ENCODE measurements around the gene MAJIN.
A peak's percentile ranks its signal among the peaks of the same experiment; 100 is the strongest.

Gene MAJIN

DNA sequence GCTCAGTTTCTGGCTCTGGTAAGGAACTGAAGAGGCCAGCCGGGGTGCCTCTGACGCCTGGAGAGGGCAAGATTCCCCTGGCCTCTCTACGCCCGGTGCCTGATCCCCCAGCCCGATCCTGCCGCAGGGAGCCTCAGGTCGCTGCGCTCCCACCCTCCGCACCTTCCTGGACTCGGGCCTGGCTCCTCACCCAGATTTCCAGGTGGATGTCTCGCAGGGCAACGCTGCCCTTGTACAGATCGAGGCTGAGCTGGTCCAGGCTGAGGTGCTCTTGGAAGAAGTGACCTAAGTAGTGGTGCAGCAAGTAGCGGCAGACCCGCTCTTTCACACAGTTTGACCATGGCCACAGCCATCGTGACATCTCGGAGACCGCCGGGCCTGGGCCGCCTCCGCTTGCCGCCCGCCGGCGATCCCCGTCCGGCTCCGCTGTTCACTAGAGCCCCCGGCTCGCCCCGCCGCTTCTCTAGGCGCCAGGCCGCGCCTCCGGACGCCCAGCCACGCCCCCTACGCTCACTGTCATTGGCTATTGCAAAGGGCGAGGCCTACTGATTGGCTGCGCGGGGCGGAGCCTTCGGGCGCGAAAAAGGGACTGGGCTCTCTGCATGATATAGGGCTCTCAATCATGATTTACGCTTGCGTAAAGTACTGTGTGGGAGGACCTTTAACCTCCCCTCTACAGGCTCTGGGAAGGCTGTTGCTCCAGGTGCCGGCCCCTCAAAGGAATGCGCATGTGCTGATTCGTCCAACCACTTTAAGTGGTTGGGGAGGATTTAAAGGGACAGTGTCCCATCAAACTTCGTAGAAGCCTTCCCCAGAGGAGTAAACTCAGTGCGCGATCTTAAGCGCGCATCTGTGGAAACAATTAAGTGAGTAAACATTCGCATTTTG, 54.9 kb downstream of the MAJIN start, which contains the start of gene ATG2A:
Gene ATG2A, minus strand, starts transcription at position 435 of the 888 bp plus-strand sequence. Its CDS starts 74 bp downstream, at position 361.
- TF ChIP-seq, protein P1, sequence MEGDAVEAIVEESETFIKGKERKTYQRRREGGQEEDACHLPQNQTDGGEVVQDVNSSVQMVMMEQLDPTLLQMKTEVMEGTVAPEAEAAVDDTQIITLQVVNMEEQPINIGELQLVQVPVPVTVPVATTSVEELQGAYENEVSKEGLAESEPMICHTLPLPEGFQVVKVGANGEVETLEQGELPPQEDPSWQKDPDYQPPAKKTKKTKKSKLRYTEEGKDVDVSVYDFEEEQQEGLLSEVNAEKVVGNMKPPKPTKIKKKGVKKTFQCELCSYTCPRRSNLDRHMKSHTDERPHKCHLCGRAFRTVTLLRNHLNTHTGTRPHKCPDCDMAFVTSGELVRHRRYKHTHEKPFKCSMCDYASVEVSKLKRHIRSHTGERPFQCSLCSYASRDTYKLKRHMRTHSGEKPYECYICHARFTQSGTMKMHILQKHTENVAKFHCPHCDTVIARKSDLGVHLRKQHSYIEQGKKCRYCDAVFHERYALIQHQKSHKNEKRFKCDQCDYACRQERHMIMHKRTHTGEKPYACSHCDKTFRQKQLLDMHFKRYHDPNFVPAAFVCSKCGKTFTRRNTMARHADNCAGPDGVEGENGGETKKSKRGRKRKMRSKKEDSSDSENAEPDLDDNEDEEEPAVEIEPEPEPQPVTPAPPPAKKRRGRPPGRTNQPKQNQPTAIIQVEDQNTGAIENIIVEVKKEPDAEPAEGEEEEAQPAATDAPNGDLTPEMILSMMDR (IDR thresholded peaks at IDR 0.05; ENCODE audit: unreplicated experiment in 3 of 3) = no peak
- H3K36me3 Mint-ChIP-seq (ENCODE audit: low read depth) = peaks cover 8% of the 10 kb centered on the region

DNA sequence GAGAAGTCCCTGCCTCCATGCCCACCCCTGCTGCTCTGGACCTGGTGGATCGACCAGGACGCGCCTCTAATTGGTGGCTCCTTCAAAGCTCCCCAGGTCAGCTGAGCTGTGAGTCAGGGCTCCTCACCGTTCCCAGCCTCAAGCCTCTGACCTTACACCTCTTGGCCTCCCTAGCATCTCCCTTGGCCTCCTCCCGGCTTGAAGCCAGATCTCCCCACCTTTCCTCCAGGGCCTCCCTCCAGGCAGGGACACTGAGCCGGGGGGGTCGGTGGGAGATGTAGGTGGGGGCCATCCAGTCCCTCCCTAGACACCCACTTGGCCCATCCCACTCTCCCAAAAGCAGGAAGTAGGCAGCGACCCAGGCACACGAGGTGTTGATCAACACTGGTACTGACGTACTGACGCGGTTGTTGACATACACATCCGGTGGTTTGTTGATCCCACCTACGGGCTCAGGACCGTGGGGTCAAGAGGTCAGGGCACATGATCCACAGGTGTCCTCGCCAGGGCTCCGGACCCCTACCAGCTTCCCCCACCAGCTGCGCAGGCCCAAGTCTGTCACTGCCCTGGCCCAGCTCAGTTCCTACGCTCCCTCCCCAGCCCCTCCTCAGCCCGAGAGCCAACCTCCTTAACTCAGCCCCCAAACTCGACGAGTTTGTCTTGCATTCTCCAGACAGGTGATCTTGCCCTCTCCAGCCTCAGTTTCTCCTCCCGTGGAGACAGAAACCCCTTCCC, 55.7 kb downstream of the MAJIN start:
- no peaks in the 10 kb centered on the region for H3K27me3 Mint-ChIP-seq (ENCODE audit: low read depth)
- peaks cover 15% of the 10 kb centered on the region for H3K36me3 Mint-ChIP-seq (ENCODE audit: low read depth)
- TF ChIP-seq, protein P1 (IDR thresholded peaks at IDR 0.05; ENCODE audit: unreplicated experiment in 3 of 3) = no peak
- no peaks in the 10 kb centered on the region for H3K9me3 Mint-ChIP-seq
- H3K4me3 Mint-ChIP-seq = peak overlapping the region; percentile 90 to 92 (median 91)
- H3K4me1 Mint-ChIP-seq = peaks cover 15% of the 10 kb centered on the region
- peak overlapping the region; percentile 98 to 99 (median 99) for H3K27ac Mint-ChIP-seq

More for the DNA sequence above, 54.9 kb downstream of the MAJIN start, which contains the start of gene ATG2A:
- Mint-ChIP-seq H3K4me1 (peaks cover 15% of the 10 kb centered on the region), H3K9me3 (no peaks in the 10 kb centered on the region), H3K4me3 (peak within 1 kb of the TSS; percentile 90 to 92 (median 91)), H3K27ac (peak within 1 kb of the TSS; percentile 98 to 99 (median 99)), H3K27me3 (ENCODE audit: low read depth) (no peaks in the 10 kb centered on the region)

DNA sequence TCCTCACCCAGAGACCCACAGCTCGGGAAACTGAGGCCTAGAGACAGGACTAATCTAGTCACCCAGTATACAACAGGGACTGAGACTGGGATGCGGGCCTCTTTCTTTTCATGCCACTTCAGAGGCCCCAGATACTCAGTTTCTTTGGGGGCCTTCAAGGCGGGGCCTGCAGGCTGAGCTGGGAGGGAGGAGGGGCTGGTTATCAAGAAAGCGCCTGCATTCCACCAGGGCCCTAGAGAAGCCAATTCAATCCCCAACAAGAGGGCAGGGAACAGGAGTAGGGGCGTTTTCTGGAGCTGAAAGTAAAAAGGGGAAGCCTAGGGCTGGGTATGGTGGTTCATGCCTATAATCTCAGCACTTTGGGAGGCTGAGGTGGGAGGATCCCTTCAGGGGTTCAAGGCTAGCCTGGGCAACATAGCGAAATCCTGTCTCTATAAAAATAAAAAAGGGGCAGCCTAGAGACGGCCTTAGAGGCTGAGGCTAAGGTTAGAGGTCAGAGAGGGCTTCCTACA, 56.5 kb downstream of the MAJIN start:
- TF ChIP-seq, protein P1 (IDR thresholded peaks at IDR 0.05; ENCODE audit: unreplicated experiment in 3 of 3) = no peak
- no peaks in the 10 kb centered on the region for H3K9me3 Mint-ChIP-seq
- H3K4me3 Mint-ChIP-seq = peak overlapping the region; percentile 90 to 92 (median 91)
- no peaks in the 10 kb centered on the region for H3K27me3 Mint-ChIP-seq (ENCODE audit: low read depth)
- H3K4me1 Mint-ChIP-seq = peaks cover 15% of the 10 kb centered on the region
- H3K27ac Mint-ChIP-seq = no peak overlapping the region
- H3K36me3 Mint-ChIP-seq (ENCODE audit: low read depth) = peaks cover 18% of the 10 kb centered on the region

DNA sequence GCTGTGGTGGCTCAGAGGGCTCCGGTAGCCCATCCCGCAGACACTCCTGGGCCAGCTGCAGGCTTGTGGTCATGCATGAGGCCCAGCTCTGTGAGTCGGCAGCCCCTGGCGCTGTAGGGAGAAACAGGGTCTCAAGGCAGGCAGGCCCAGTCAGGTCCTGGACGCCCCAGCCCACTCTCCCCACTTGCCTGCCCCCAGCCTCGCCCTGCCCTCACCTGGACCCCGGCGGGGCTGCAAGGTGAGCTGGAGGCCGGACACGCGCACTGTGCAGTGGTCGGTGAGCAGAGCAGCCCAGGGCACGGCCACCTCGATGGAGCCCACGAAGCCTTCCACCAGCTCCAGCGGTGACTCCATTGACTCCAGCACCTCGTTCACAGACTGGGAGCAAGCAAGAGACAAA, 57.8 kb downstream of the MAJIN start:
- no peaks in the 10 kb centered on the region for H3K9me3 Mint-ChIP-seq
- TF ChIP-seq, protein P1 (IDR thresholded peaks at IDR 0.05; ENCODE audit: unreplicated experiment in 3 of 3) = no peak
- no peak overlapping the region for H3K27ac Mint-ChIP-seq
- peak overlapping the region; percentile 59 to 79 (median 67) for H3K4me3 Mint-ChIP-seq
- H3K27me3 Mint-ChIP-seq (ENCODE audit: low read depth) = no peaks in the 10 kb centered on the region
- H3K36me3 Mint-ChIP-seq (ENCODE audit: low read depth) = peaks cover 18% of the 10 kb centered on the region
- H3K4me1 Mint-ChIP-seq = peaks cover 9% of the 10 kb centered on the region

DNA sequence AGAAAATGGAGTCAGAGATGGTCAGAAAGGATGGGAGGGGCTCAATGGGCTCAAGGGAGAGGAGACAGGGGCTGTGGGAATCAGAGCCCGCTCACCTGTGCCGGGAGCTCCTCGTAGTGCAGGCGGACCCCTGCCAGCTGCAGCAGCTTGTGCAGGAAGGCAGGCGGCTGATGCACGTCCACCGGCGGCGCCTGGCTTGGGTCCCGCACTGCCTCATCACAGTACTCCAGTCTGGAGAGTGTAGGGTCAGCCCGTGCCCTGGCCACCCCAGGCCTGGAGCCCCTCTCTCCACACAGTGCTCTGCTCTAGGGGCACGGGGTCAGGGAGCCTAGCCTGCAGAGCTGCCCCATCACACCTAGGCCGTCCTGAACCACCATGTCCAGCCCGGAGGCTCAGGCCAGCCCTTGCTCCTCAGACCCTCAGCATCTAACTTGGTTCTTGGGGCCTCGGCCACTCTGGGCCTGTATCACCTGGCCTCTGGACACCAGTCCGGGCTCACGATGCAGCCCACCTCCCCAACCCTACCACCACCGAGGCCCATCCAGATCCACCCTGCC, 58.7 kb downstream of the MAJIN start:
- peaks cover 21% of the 10 kb centered on the region for H3K36me3 Mint-ChIP-seq (ENCODE audit: low read depth)
- TF ChIP-seq, protein P1 (IDR thresholded peaks at IDR 0.05; ENCODE audit: unreplicated experiment in 3 of 3) = no peak
- no peaks in the 10 kb centered on the region for H3K9me3 Mint-ChIP-seq
- H3K27ac Mint-ChIP-seq = no peak overlapping the region
- peaks cover 9% of the 10 kb centered on the region for H3K4me1 Mint-ChIP-seq
- no peaks in the 10 kb centered on the region for H3K27me3 Mint-ChIP-seq (ENCODE audit: low read depth)
- H3K4me3 Mint-ChIP-seq = peak overlapping the region in 2 of 3 experiments; percentile 46 to 64
